GM12875 (cell line): ENCODE data around the gene LSM8.
"Not testable (repeated sequence)": the region's sequence is repeated elsewhere in the genome, so short reads cannot be mapped to it uniquely, and the experiment has no call there.

Source experiments
- H3K4me3 ChIP-seq: one replicate; pipeline ENCODE4 v1.5.1; 2011; ENCODE audit warnings: low read depth, low read length, control low read depth
- CTCF ChIP-seq: IDR thresholded peaks from 2 replicates; pipeline ENCODE4 v1.5.1; 2011; ENCODE audit warnings: low read depth, mild to moderate bottlenecking, control low read depth, inconsistent platforms, low read length, moderate library complexity, borderline replicate concordance; ENCODE audit not compliant: insufficient read depth

Gene LSM8

GRCh38 chr7:118219157-118219512 is 35.2 kb downstream of the LSM8 start:
- no peak overlapping the region for H3K4me3 ChIP-seq
- TF ChIP-seq CTCF = no peak

- TF ChIP-seq CTCF = no peak
Observed at GRCh38 chr7:118220583-118220982, 36.6 kb downstream of the LSM8 start.

GRCh38 chr7:118222591-118222990 is 38.6 kb downstream of the LSM8 start:
- TF ChIP-seq CTCF = no peak
- H3K4me3 ChIP-seq = no peak overlapping the region

More at GRCh38 chr7:118220583-118220982, 36.6 kb downstream of the LSM8 start:
- H3K4me3 ChIP-seq = no peak overlapping the region

GRCh38 chr7:118224521-118224920 is 40.6 kb downstream of the LSM8 start, which contains the start of gene ANKRD7:
Gene ANKRD7, plus strand, starts transcription at chr7:118224704. Its CDS starts 127 bp downstream, at chr7:118224831.
- TF ChIP-seq CTCF = no peak
- no peak within 1 kb of the TSS for H3K4me3 ChIP-seq

DNA sequence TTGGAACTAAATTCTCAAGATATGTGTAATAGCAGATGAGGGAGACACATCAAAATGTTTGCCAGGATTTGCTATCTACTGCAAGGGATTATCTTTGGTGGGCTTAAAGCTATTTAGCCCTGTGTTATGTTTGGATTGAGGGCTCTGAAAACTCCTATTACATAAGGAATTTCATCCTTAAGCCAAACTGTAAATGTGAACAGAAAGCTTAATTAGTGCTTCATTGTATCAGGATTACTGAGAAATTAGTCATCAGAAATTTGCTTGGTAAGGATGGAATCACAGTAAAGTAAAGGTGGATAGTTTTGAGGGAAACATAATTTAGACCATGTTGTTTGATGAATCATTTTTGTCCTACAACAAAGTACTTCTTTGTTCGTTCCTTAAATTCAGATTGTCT is 48.9 kb downstream of the LSM8 start:
- TF ChIP-seq CTCF = no peak
- H3K4me3 ChIP-seq = no peak overlapping the region

GRCh38 chr7:118233799-118234198 is 49.8 kb downstream of the LSM8 start:
- TF ChIP-seq CTCF = no peak
- H3K4me3 ChIP-seq = no peak overlapping the region

DNA sequence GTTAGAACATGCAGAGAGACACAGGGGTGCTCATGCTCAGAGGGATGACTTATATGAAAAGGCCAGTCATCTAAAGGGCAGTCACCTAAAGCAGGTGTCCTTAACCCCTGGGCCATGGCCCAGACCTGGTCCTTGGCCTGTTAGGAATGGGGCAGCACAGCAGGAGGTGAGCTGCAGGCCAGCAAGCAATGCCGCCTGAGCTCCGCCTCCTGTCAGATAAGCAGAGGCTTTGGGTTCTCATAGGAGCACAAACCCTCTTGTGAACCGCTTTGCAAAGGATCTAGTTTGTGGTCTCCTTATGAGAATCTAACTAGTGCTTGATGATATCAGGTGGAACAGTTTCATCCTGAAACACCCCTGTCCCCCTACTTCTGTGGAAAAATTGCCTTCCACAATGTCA is 55.0 kb downstream of the LSM8 start:
- no peak for TF ChIP-seq CTCF
- H3K4me3 ChIP-seq = no peak overlapping the region

DNA sequence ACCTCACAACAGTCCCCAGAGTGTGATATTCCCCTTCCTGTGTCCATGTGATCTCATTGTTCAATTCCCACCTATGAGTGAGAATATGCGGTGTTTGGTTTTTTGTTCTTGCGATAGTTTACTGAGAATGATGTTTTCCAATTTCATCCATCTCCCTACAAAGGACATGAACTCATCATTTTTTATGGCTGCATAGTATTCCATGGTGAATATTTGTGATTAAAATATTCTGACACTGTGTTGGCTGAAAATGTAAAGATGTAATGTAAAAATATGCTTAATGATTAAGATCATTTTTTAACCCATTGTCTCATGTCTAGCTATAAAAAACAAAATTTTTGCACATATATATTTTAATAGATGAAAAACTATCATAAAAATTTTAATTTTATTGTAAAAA is 56.4 kb downstream of the LSM8 start:
- H3K4me3 ChIP-seq = not testable (repeated sequence)
